Natural killer cell (primary cell): ENCODE measurements around the gene ARHGDIG. TPM values are rescaled to one million over a fixed set of nuclear protein-coding genes. Genes with fewer than 3 reads are reported as not detected.

ENCODE experiments used
- ATAC-seq, 3 donors: fragments of 150-1000 bp in 2 of 3; fragments of 200-7000 bp in 1 of 3; cut with Tn5 transposase; 1 replicate in 1 of 3; 2 replicates in 2 of 3; pipeline ENCODE4 v1.10.0; 2021; ENCODE audit warnings: mild to moderate bottlenecking in 2 of 3, moderate library complexity in 2 of 3
- DNase-seq, 2 donors: peaks; one replicate each; pipeline versions ENCODE4 v3.0.0 to v3.0.0-alpha.2; 2013 to 2021; ENCODE audit warnings: mixed read lengths in 1 of 2
- H3K27ac ChIP-seq: one replicate; pipeline ENCODE4 v1.5.1; 2013; ENCODE audit warnings: mild to moderate bottlenecking, low read length
- H3K27me3 ChIP-seq: one replicate; pipeline ENCODE4 v1.6.1; 2013; ENCODE audit warnings: low read length; ENCODE audit not compliant: control insufficient read depth, insufficient read depth
- H3K36me3 ChIP-seq: one replicate; pipeline ENCODE4 v1.6.1; 2013; ENCODE audit warnings: low read length; ENCODE audit not compliant: control insufficient read depth, insufficient read depth
- H3K4me1 ChIP-seq: one replicate; pipeline ENCODE4 v1.6.1; 2013; ENCODE audit warnings: low read length; ENCODE audit not compliant: control insufficient read depth, insufficient read depth
- H3K4me3 ChIP-seq: one replicate; pipeline ENCODE4 v1.5.1; 2013; ENCODE audit warnings: low read length
- H3K9me3 ChIP-seq: one replicate; pipeline ENCODE4 v1.6.1; 2013; ENCODE audit warnings: low read length; ENCODE audit not compliant: control insufficient read depth, insufficient read depth
- H3K27ac Mint-ChIP-seq, 2 donors: one replicate each; pipeline ENCODE4 v1.8.0; 2022; ENCODE audit warnings: mild to moderate bottlenecking in 2 of 2, mixed read lengths in 2 of 2, moderate library complexity in 1 of 2
- H3K27me3 Mint-ChIP-seq, 2 donors: one replicate each; pipeline ENCODE4 v1.8.0; 2022; ENCODE audit warnings: low read depth in 2 of 2, mixed read lengths in 2 of 2
- H3K36me3 Mint-ChIP-seq: one replicate; pipeline ENCODE4 v1.8.0; 2022; ENCODE audit warnings: mixed read lengths
- H3K4me1 Mint-ChIP-seq, 2 donors: one replicate each; pipeline ENCODE4 v1.8.0; 2022; ENCODE audit warnings: mixed read lengths in 2 of 2
- H3K4me3 Mint-ChIP-seq: one replicate; pipeline ENCODE4 v1.8.0; 2022; ENCODE audit warnings: mild to moderate bottlenecking, moderate library complexity, mixed read lengths
- H3K9me3 Mint-ChIP-seq, 2 donors: one replicate each; pipeline ENCODE4 v1.8.0; 2022; ENCODE audit warnings: mixed read lengths in 2 of 2
- WGBS: methylation state at CpG from one replicate; pipeline ENCODE4 v1.1.7; 2013; ENCODE audit warnings: missing lambda C conversion rate; ENCODE audit not compliant: insufficient coverage; 5-methylcytosine and 5-hydroxymethylcytosine counted together
- intact Hi-C: fragments of 100-400 bp; cut with micrococcal nuclease; formaldehyde crosslinking; loops from one replicate; pipeline ENCODE4 v1.14.2; 2022
- total RNA-seq, 4 donors: library from RNA; stranded (reverse); fragments of 120-200 nt in 1 of 4; gene quantifications; one replicate each; pipeline versions ENCODE4 v1.2.3 to v1.2.4, GENCODE V29; 2013 to 2022
- TF ChIP-seq, protein P1 (sequence below): fragments of 200-600 bp; IDR thresholded peaks from one replicate; pipeline ENCODE4 v1.8.0; 2022; ENCODE audit warnings: antibody characterized with exemption

Gene ARHGDIG
- total RNA-seq, 3 donors from 2014 or later (not counting 1 experiment from before 2014, with no cell fraction given), result 0.49 to 1.4 TPM; not detected in 1

DNA sequence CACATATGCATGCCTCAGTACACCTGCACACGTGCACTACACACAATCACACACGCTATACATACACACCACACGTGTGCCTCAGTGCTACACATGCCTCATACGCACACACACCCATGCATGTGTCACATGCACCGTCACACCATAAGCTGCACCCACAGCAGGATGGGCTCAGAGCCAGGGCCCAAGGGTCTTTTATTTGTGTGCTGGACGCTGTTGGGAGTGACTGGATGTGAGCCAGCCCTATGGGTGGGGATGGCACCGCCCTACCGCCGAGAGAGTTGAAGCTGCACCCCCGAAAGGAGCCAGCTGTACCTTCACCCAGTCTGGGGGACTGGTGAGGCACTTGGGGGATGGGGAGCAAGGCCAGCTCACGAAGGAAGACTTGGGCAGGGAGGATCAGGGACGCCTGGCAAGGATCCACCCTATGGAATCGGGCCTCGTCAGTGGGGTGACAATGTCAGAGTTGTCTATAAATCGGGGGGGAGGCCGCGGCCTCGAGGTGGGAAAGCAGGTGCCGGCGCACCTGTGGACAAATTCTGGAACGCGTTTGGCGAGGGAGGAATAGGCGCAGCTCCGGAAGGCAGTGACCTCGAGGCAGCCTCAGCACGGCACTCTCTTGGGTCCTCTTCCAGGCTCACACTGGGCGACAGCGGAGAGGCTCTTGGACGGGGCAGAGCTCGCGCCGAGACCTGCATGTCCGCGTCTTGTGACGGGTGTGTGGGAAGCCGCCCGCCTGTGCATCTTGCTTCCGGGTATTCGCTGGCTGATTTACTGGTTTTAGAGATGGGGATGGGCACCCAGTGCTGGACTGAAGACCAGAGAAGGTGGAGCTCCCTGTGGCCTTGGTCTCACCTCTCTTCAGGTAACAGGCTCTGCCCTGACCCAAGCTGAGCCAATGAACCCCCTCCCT lies 12.0 kb upstream of the ARHGDIG start:
- Histone ChIP-seq H3K27me3 (no peaks in the 10 kb centered on the region), H3K27ac (no peak overlapping the region), H3K4me3 (no peak overlapping the region), H3K9me3 (no peaks in the 10 kb centered on the region), H3K4me1 (no peaks in the 10 kb centered on the region), H3K36me3 (peaks cover 6% of the 10 kb centered on the region)
- WGBS, result 87% methylated on average over 40 of the region's 40 CpGs
- no peak for DNase-seq
- Mint-ChIP-seq H3K27me3 (no peaks in the 10 kb centered on the region), H3K4me1 (peaks cover 0 to 16% of the 10 kb centered on the region in 2 donors), H3K27ac (no peak overlapping the region), H3K9me3 (no peaks in the 10 kb centered on the region), H3K36me3 (no peaks in the 10 kb centered on the region), H3K4me3 (no peak overlapping the region)
- intact Hi-C loops, result no loop called here
- no peak for ATAC-seq
- TF ChIP-seq, protein P1, sequence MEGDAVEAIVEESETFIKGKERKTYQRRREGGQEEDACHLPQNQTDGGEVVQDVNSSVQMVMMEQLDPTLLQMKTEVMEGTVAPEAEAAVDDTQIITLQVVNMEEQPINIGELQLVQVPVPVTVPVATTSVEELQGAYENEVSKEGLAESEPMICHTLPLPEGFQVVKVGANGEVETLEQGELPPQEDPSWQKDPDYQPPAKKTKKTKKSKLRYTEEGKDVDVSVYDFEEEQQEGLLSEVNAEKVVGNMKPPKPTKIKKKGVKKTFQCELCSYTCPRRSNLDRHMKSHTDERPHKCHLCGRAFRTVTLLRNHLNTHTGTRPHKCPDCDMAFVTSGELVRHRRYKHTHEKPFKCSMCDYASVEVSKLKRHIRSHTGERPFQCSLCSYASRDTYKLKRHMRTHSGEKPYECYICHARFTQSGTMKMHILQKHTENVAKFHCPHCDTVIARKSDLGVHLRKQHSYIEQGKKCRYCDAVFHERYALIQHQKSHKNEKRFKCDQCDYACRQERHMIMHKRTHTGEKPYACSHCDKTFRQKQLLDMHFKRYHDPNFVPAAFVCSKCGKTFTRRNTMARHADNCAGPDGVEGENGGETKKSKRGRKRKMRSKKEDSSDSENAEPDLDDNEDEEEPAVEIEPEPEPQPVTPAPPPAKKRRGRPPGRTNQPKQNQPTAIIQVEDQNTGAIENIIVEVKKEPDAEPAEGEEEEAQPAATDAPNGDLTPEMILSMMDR, result no peak

DNA sequence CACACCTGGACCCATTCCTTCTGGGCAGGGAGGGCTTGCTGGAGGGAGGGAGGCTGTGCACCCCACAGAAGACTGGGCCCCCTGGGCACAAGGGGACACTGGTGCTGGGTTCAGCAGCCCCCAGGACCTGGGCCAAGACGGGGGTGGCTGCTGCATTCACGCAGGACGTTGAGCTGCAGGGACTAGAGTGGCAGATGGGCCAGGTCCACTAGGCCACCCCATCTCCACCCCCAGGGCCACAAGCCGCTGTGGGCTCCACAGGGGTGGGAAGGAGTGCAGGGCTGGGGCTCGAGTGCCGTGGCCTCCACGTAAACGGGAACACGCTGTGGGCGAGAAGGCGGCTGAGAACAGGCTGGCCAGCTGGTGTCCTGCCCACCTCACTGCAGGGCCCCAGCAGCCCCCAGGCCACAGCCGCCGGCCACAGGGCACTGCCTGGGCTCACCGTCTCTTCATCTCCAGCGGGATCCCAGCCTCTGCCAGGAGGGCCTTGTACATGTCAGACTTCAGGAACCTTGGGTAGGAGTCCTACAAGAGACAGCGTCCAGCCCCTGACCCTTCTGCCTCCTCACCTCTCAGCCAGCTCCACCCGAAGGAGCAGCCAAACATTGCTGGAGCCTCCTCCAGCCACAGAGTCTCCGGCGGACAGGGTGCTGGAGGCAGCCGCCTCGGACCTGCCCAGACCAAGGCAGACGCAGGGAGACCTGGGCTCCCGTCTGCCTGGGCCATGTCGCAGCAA lies 11.2 kb upstream of the ARHGDIG start:
- Histone ChIP-seq H3K36me3 (peaks cover 3% of the 10 kb centered on the region), H3K27ac (no peak overlapping the region), H3K9me3 (no peaks in the 10 kb centered on the region), H3K27me3 (peaks cover under 1% of the 10 kb centered on the region), H3K4me3 (no peak overlapping the region), H3K4me1 (no peaks in the 10 kb centered on the region)
- no peaks in the 10 kb centered on the region for H3K27me3 Mint-ChIP-seq
- no peak for DNase-seq
- H3K4me3 Mint-ChIP-seq, result no peak overlapping the region
- no peak for ATAC-seq
- TF ChIP-seq, protein P1, result no peak
- intact Hi-C loops, result no loop called here
- no peaks in the 10 kb centered on the region for H3K9me3 Mint-ChIP-seq
- peaks cover 0 to 16% of the 10 kb centered on the region in 2 donors for H3K4me1 Mint-ChIP-seq
- no peak overlapping the region for H3K27ac Mint-ChIP-seq
- H3K36me3 Mint-ChIP-seq, result no peaks in the 10 kb centered on the region
- whole genome bisulfite sequencing, result 92% methylated on average over 24 of the region's 24 CpGs

DNA sequence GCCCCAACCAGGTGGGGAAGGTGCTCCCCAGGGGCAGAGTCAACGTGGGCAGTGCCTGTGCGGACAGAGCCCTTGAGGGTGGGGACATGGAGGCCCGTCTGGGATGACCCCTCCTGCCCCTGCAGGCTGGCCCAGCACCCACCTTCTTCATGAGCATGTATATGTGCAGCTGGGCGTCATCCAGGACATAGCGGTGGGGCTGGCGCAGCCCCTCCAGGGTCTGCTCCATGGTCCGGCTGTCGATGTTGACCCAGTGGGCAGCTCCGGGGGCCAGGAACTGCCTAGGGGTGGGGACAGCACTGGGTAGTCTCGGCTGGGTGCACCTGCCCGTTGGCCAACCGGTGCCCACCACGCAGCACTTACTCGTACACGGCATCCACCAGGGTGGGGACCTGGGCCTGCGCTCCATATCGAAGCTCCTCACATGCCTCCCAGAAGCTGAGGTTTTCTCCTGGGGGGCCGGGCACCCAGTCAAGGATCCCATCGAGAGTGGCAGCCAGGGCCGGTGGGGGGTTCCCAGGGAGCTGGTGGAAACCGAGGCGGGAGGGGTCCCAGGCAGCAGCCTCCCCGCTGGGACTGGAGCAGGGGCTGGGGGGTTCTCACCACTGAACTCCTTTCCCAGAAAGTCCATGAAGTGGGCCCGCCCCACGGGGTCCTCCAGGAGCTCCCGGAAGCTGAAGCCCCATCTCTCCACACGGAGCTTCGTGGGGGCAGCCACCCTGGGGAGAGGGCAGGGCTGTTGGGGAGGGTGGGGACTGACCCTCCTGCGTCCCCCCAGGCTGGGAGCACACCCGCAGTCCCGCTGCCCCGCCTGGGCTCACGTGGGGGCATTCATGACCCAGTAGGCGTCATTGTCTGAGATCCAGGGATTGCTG lies 9.8 kb upstream of the ARHGDIG start:
- no peak overlapping the region for H3K4me3 Mint-ChIP-seq
- Histone ChIP-seq H3K9me3 (no peaks in the 10 kb centered on the region), H3K4me1 (peaks cover 7% of the 10 kb centered on the region), H3K27me3 (peaks cover 7% of the 10 kb centered on the region), H3K27ac (no peak overlapping the region), H3K36me3 (no peaks in the 10 kb centered on the region), H3K4me3 (no peak overlapping the region)
- H3K27me3 Mint-ChIP-seq, result peaks cover 0 to 4% of the 10 kb centered on the region in 2 donors
- H3K36me3 Mint-ChIP-seq, result no peaks in the 10 kb centered on the region
- ATAC-seq (no peak), DNase-seq (no peak)
- no peaks in the 10 kb centered on the region for H3K9me3 Mint-ChIP-seq
- TF ChIP-seq, protein P1, result no peak
- peaks cover 0 to 21% of the 10 kb centered on the region in 2 donors for H3K4me1 Mint-ChIP-seq
- WGBS, result 92% methylated on average over 34 of the region's 34 CpGs
- no peak overlapping the region for H3K27ac Mint-ChIP-seq
- intact Hi-C loops, result no loop called here
